Sciatic nerve (tissue), 2 donors: ENCODE data around the gene DCN. TPM values are rescaled to one million over a fixed set of nuclear protein-coding genes. Genes with fewer than 3 reads are reported as not detected.

Experiments
- ATAC-seq: fragments of 200-7000 bp; cut with Tn5 transposase; one replicate; pipeline ENCODE4 v1.9.1; 2020; ENCODE audit warnings: mild to moderate bottlenecking, moderate library complexity
- DNase-seq: peaks from one replicate; pipeline ENCODE4 v3.0.0-alpha.2; 2020; ENCODE audit warnings: low spot score
- intact Hi-C: fragments of 100-400 bp; cut with DNase I; formaldehyde crosslinking; loops from one replicate; pipeline ENCODE4 v1.14.2; 2022
- total RNA-seq: library from RNA; stranded (reverse); fragmentation: NEBNext Ultra II Directional; extraction: Animal tissue kit (Norgen Biotek cat#: 25700); gene quantifications from one replicate; pipeline ENCODE4 v1.2.1, GENCODE V29; 2021
- donor health status: DM: no; HTN: no; CAD: no.
- donor health status: DM: no; HTN: no; CAD: no.

The DCN gene
- total RNA-seq, 1 donor from 2014 or later: 2,017 TPM

- DNase-seq (no peak), ATAC-seq (no peak)
- intact Hi-C loops: no loop called here
These were observed 9.0 kb upstream of the DCN start for GRCh38 chr12:91191513-91192111.

GRCh38 chr12:91189516-91189915 lies 6.9 kb upstream of the DCN start:
- no peak for DNase-seq
- ATAC-seq: peak; percentile 57
- intact Hi-C loops: loop anchor here (10.0 kb wide), 1 partner anchor 135 kb away; no protein-coding TSS in a partner anchor

GRCh38 chr12:91188778-91189177 lies 6.2 kb upstream of the DCN start:
- ATAC-seq: no peak

GRCh38 chr12:91186156-91186555 lies 3.5 kb upstream of the DCN start:
- ATAC-seq (no peak), DNase-seq (no peak)
- intact Hi-C loops: loop anchor here (10.0 kb wide), 1 partner anchor 139 kb away; no protein-coding TSS in a partner anchor

More at GRCh38 chr12:91188778-91189177, 6.2 kb upstream of the DCN start:
- intact Hi-C loops: loop anchor here (10.0 kb wide), 1 partner anchor 136 kb away; no protein-coding TSS in a partner anchor
- DNase-seq: no peak

GRCh38 chr12:91185421-91185820 lies 2.8 kb upstream of the DCN start:
- ATAC-seq: no peak
- intact Hi-C loops: loop anchor here (10.0 kb wide), 1 partner anchor 139 kb away; no protein-coding TSS in a partner anchor
- no peak for DNase-seq

- ATAC-seq (no peak), DNase-seq (no peak)
- intact Hi-C loops: loop anchor here (10.0 kb wide), 1 partner anchor 141 kb away; no protein-coding TSS in a partner anchor
These were observed 934 bp upstream of the DCN start for GRCh38 chr12:91183551-91183950.

GRCh38 chr12:91180582-91181395 lies 1.8 kb downstream of the DCN start:
- intact Hi-C loops: loop anchor here (10.0 kb wide), 1 partner anchor 144 kb away; no protein-coding TSS in a partner anchor
- ATAC-seq (peak; percentile 80), DNase-seq (no peak)

- ATAC-seq: no peak
- no peak for DNase-seq
- intact Hi-C loops: loop anchor here (10.0 kb wide), 1 partner anchor 145 kb away; no protein-coding TSS in a partner anchor
These were observed 2.6 kb downstream of the DCN start for GRCh38 chr12:91179966-91180561.

GRCh38 chr12:91179315-91179714 lies 3.3 kb downstream of the DCN start:
- DNase-seq (no peak), ATAC-seq (peak; percentile 77)
- intact Hi-C loops: no loop called here

- intact Hi-C loops: no loop called here
- no peak for ATAC-seq
These were observed 3.8 kb downstream of the DCN start for GRCh38 chr12:91178781-91179180.

GRCh38 chr12:91178139-91178561 lies 4.5 kb downstream of the DCN start:
- DNase-seq: no peak
- intact Hi-C loops: no loop called here
- ATAC-seq: peak; percentile 73

More at GRCh38 chr12:91178781-91179180, 3.8 kb downstream of the DCN start:
- DNase-seq: no peak

- DNase-seq (no peak), ATAC-seq (no peak)
- intact Hi-C loops: no loop called here
These were observed 5.2 kb downstream of the DCN start for GRCh38 chr12:91177381-91177780.

- no peak for ATAC-seq
- intact Hi-C loops: no loop called here
- no peak for DNase-seq
These were observed 5.7 kb downstream of the DCN start for GRCh38 chr12:91176915-91177314.

- DNase-seq (no peak), ATAC-seq (no peak)
- intact Hi-C loops: no loop called here
These were observed 6.3 kb downstream of the DCN start for GRCh38 chr12:91176358-91176757.

- no peak for DNase-seq
- intact Hi-C loops: no loop called here
- ATAC-seq: peak; percentile 59
These were observed 9.5 kb downstream of the DCN start for GRCh38 chr12:91173124-91173523.

- no peak for ATAC-seq
- intact Hi-C loops: no loop called here
These were observed 10.5 kb downstream of the DCN start for GRCh38 chr12:91172096-91172495.

GRCh38 chr12:91171476-91171875 lies 11.1 kb downstream of the DCN start:
- DNase-seq (no peak), ATAC-seq (peak; percentile 30)
- intact Hi-C loops: no loop called here

More at GRCh38 chr12:91172096-91172495, 10.5 kb downstream of the DCN start:
- DNase-seq: no peak

GRCh38 chr12:91163116-91163515 lies 19.5 kb downstream of the DCN start:
- ATAC-seq (no peak), DNase-seq (no peak)
- intact Hi-C loops: no loop called here

GRCh38 chr12:91161009-91161408 lies 21.6 kb downstream of the DCN start:
- no peak for DNase-seq
- ATAC-seq: no peak
- intact Hi-C loops: loop anchor here (2.0 kb wide), 1 partner anchor 40 kb away; no protein-coding TSS in a partner anchor
